SK-MEL-5 (cell line): Measurements from ENCODE around the gene ZNF786. TPM values are rescaled to one million over a fixed set of nuclear protein-coding genes. Genes with fewer than 3 reads are reported as not detected.

Experiments used
- small RNA-seq, 2 experiments: library from RNA; depleted of rRNA; stranded (forward); fragments of <200 nt; gene quantifications; one replicate each; pipeline ENCODE3, GENCODE V24; 2014
- total RNA-seq: library from RNA; depleted of rRNA; stranded (reverse); fragments of >200 nt; shearing (Covaris generic); gene quantifications from 2 replicates; pipeline ENCODE4 v1.2.3, GENCODE V29; 2014; rRNA removed

ZNF786 gene
- total RNA-seq, 1 experiment from 2014 or later: 4.6 TPM

Small RNA genes lying within 50 kb of the gene (small RNA-seq; reads per million reads assigned to genes)
- gene COX6B1P1: 0 reads per million in 2 experiments
- 0 to 4.3 reads per million in 2 experiments for gene RN7SL521P
- 0 reads per million in 2 experiments for gene RNU6-650P

Other genes starting within 250 kb of the ZNF786 start
- 13.4 and 16.7 TPM in 2 replicates for gene EZH2, start 206.4 kb downstream of the ZNF786 start, total RNA-seq
- 384 and 385 TPM in 2 replicates for gene PDIA4, start 62.2 kb downstream of the ZNF786 start, total RNA-seq
- gene ZNF425, start 35.6 kb upstream of the ZNF786 start, total RNA-seq: 1.5 and 1.7 TPM in 2 replicates
- 10.5 and 12.0 TPM in 2 replicates for gene ZNF398, start 56.7 kb upstream of the ZNF786 start, total RNA-seq
- gene ZNF282, start 104.8 kb upstream of the ZNF786 start, total RNA-seq: 22.9 and 24.8 TPM in 2 replicates
- gene ZNF212, start 148.9 kb upstream of the ZNF786 start, total RNA-seq: 6.5 and 6.8 TPM in 2 replicates
- gene ZNF783, start 171.5 kb upstream of the ZNF786 start, total RNA-seq: 4.4 and 4.8 TPM in 2 replicates